Fibroblast of gingiva (primary cell): ENCODE results near the gene CSRP1.

Experiments used
- DNase-seq: peaks from one replicate; pipeline ENCODE4 v3.0.0-alpha.2; 2011; ENCODE audit warnings: low read depth

CSRP1 gene

GRCh38 chr1:201513498-201514243, 6.7 kb upstream of the CSRP1 start:
- DNase-seq: no peak

GRCh38 chr1:201511941-201512539, 5.1 kb upstream of the CSRP1 start:
- DNase-seq: peak; percentile 17

- no peak for DNase-seq
Measured at GRCh38 chr1:201511396-201511940, 4.5 kb upstream of the CSRP1 start.

GRCh38 chr1:201510734-201511133, 3.8 kb upstream of the CSRP1 start:
- no peak for DNase-seq

- no peak for DNase-seq
Measured at GRCh38 chr1:201509601-201510374, 2.9 kb upstream of the CSRP1 start.

- no peak for DNase-seq
Measured at GRCh38 chr1:201508809-201509208, 1.9 kb upstream of the CSRP1 start.

GRCh38 chr1:201507360-201507675, 395 bp upstream of the CSRP1 start:
- DNase-seq: no peak

GRCh38 chr1:201506092-201506491, 831 bp downstream of the CSRP1 start:
- no peak for DNase-seq

- peak; percentile 52 for DNase-seq
Measured at GRCh38 chr1:201505503-201505890, 1.4 kb downstream of the CSRP1 start.

GRCh38 chr1:201504799-201505502, 2.0 kb downstream of the CSRP1 start:
- no peak for DNase-seq

- DNase-seq: peak; percentile 57
Measured at GRCh38 chr1:201504179-201504631, 2.7 kb downstream of the CSRP1 start.

- DNase-seq: peak; percentile 89
Measured at GRCh38 chr1:201503397-201504176, 3.3 kb downstream of the CSRP1 start.

GRCh38 chr1:201502511-201502857, 4.4 kb downstream of the CSRP1 start:
- no peak for DNase-seq

- DNase-seq: no peak
Measured at GRCh38 chr1:201501812-201502510, 5.0 kb downstream of the CSRP1 start.

- no peak for DNase-seq
Measured at GRCh38 chr1:201501144-201501543, 5.8 kb downstream of the CSRP1 start.

GRCh38 chr1:201500670-201501120, 6.2 kb downstream of the CSRP1 start:
- no peak for DNase-seq

GRCh38 chr1:201499795-201500669, 6.9 kb downstream of the CSRP1 start:
- no peak for DNase-seq

- DNase-seq: no peak
Measured at GRCh38 chr1:201499191-201499590, 7.7 kb downstream of the CSRP1 start.

- DNase-seq: no peak
Measured at GRCh38 chr1:201498621-201499020, 8.3 kb downstream of the CSRP1 start.
